A673 (cell line): ENCODE measurements around the gene COL4A2. TPM values are rescaled to one million over a fixed set of nuclear protein-coding genes. Genes with fewer than 3 reads are reported as not detected.

ENCODE experiments used
- BruUV-seq: library from RNA; stranded (reverse); fragments of 400-500 nt; replicated peaks from 2 replicates; lab custom pipeline; 2021; lab: Mats Ljungman, UMichigan
- CTCF ChIA-PET: fragments of 300-600 bp; sonication (Branson Sonifier 250); formaldehyde crosslinking; loops from one replicate; lab custom pipeline; 2022; ENCODE audit warnings: antibody characterized with exemption; lab: Charles Lee
- POLR2A ChIA-PET: fragments of 300-600 bp; sonication (Branson Sonifier 250); formaldehyde crosslinking; loops from one replicate; lab custom pipeline; 2022; ENCODE audit warnings: antibody characterized with exemption; ENCODE audit not compliant: low non-redundant PET; lab: Charles Lee
- DNase-seq: peaks from one replicate; pipeline ENCODE4 v3.0.0-alpha.2; 2015; ENCODE audit warnings: low spot score
- H3K27ac ChIP-seq: fragments of 200-600 bp; sonication (generic); 2 replicates; pipeline ENCODE4 v1.5.1; 2016; ENCODE audit warnings: mixed run types, low read depth, mild to moderate bottlenecking, mixed read lengths, antibody characterized with exemption, low read length; ENCODE audit not compliant: poor library complexity, severe bottlenecking
- H3K27me3 ChIP-seq: fragments of 200-600 bp; sonication (generic); replicated peaks from 2 replicates; pipeline ENCODE4 v1.6.1; 2017; ENCODE audit warnings: mixed run types, low read depth, mild to moderate bottlenecking, mixed read lengths, antibody characterized with exemption, low read length; ENCODE audit not compliant: insufficient read depth, poor library complexity
- H3K36me3 ChIP-seq: fragments of 200-600 bp; sonication (generic); 2 replicates; pipeline ENCODE4 v1.6.1; 2016; ENCODE audit warnings: mixed run types, mild to moderate bottlenecking, mixed read lengths, antibody characterized with exemption, low read length; ENCODE audit not compliant: insufficient read depth, poor library complexity, severe bottlenecking
- H3K4me1 ChIP-seq: fragments of 200-600 bp; sonication (generic); 2 replicates; pipeline ENCODE4 v1.6.1; 2017; ENCODE audit warnings: mixed run types, mild to moderate bottlenecking, mixed read lengths, antibody characterized with exemption, low read length; ENCODE audit not compliant: insufficient read depth, poor library complexity, severe bottlenecking
- H3K4me3 ChIP-seq: fragments of 200-600 bp; sonication (generic); 2 replicates; pipeline ENCODE4 v1.5.1; 2016; ENCODE audit warnings: low read depth, mixed run types, mild to moderate bottlenecking, mixed read lengths, low read length; ENCODE audit not compliant: poor library complexity, severe bottlenecking
- H3K9me3 ChIP-seq: fragments of 200-600 bp; sonication (generic); 2 replicates; pipeline ENCODE4 v1.6.1; 2016; ENCODE audit warnings: mixed run types, low read depth, mild to moderate bottlenecking, mixed read lengths, antibody characterized with exemption, low read length; ENCODE audit not compliant: poor library complexity, severe bottlenecking
- EZH2 ChIP-seq: fragments of 200-600 bp; sonication (generic); IDR thresholded peaks from 2 replicates; pipeline ENCODE4 v1.6.1; 2017; ENCODE audit warnings: borderline replicate concordance, low read depth, mild to moderate bottlenecking, mixed read lengths, antibody characterized with exemption, low read length; ENCODE audit not compliant: poor library complexity, severe bottlenecking
- intact Hi-C: fragments of 100-400 bp; cut with micrococcal nuclease; formaldehyde crosslinking; loops from one replicate; pipeline ENCODE4 v1.10.0; 2022; ENCODE audit not compliant: unreplicated experiment
- total RNA-seq: library from RNA; stranded (reverse); gene quantifications from 2 replicates; pipeline ENCODE4 v1.2.3, GENCODE V29; 2021
- TF ChIP-seq, protein P1 (sequence below): fragments of 300-800, 200-600 bp; sonication (generic); conservative IDR thresholded peaks from 2 replicates; pipeline ENCODE4 v1.5.1; 2017; ENCODE audit warnings: low read depth, mild to moderate bottlenecking, antibody characterized with exemption, low read length, moderate library complexity, mixed read lengths

COL4A2 gene
- total RNA-seq, 1 experiment from 2014 or later = 184 TPM

DNA sequence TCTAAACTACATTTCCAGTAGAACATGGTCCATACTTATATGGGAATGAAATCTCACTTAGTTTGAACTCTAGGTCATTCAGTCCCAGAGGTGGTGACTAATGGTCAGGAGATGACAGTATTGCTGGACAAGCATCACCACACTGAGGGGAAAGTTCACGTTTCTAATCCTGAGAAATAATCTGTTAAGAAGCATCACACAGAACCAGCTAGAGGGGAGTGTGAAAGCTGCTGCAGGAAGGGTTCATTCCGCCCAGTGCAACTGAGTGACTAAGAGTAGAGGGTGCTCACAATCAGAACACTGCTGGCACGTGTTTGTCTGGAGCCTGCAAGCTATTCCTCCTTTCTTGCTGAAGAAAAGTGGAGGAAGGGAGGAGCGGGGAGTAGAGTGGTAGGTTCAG is 2.8 kb upstream of the COL4A2 start:
- intact Hi-C loops = no loop called here
- no TSS peak for BruUV-seq
- no peaks in the 10 kb centered on the region for H3K9me3 ChIP-seq
- POLR2A ChIA-PET = no interaction called here
- H3K4me3 ChIP-seq = no peak overlapping the region
- TF ChIP-seq, protein P1, sequence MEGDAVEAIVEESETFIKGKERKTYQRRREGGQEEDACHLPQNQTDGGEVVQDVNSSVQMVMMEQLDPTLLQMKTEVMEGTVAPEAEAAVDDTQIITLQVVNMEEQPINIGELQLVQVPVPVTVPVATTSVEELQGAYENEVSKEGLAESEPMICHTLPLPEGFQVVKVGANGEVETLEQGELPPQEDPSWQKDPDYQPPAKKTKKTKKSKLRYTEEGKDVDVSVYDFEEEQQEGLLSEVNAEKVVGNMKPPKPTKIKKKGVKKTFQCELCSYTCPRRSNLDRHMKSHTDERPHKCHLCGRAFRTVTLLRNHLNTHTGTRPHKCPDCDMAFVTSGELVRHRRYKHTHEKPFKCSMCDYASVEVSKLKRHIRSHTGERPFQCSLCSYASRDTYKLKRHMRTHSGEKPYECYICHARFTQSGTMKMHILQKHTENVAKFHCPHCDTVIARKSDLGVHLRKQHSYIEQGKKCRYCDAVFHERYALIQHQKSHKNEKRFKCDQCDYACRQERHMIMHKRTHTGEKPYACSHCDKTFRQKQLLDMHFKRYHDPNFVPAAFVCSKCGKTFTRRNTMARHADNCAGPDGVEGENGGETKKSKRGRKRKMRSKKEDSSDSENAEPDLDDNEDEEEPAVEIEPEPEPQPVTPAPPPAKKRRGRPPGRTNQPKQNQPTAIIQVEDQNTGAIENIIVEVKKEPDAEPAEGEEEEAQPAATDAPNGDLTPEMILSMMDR = no peak
- TF ChIP-seq EZH2 = no peak
- no peak overlapping the region for H3K27ac ChIP-seq
- no peaks in the 10 kb centered on the region for H3K36me3 ChIP-seq
- CTCF ChIA-PET = no interaction called here
- H3K4me1 ChIP-seq = peaks cover 22% of the 10 kb centered on the region
- H3K27me3 ChIP-seq = no peaks in the 10 kb centered on the region
- DNase-seq = no peak

DNA sequence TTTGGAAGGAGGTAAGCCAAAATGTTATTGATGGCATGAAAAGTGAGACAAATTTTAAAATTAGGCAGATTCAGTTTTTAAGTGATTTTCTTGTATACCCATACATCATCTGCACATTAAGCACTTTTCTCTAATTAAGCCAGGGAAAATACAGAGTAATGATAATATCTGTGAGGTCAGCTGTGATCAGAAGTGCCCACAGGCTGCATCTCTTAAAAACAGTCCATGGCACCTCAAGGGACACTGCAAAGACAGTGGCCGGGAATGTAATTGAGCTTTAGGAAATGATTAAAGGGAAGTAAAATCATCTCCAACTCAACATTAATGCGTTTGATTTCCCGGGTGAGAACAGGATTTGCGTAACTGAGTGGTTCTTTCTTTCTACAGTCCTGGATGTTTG is 2.1 kb upstream of the COL4A2 start:
- peak overlapping the region; percentile 98 for H3K4me3 ChIP-seq
- TF ChIP-seq, protein P1 = no peak
- no peaks in the 10 kb centered on the region for H3K36me3 ChIP-seq
- no TSS peak for BruUV-seq
- no peak overlapping the region for H3K27ac ChIP-seq
- ChIA-PET CTCF (no interaction called here), POLR2A (interaction anchor here (0.6 kb wide), 1 partner anchor 36 kb away, joined by 3 read pairs; no protein-coding TSS in a partner anchor)
- peaks cover 29% of the 10 kb centered on the region for H3K4me1 ChIP-seq
- intact Hi-C loops = loop anchor here (5.0 kb wide), 1 partner anchor 57 kb away; no protein-coding TSS in a partner anchor
- DNase-seq = no peak
- no peaks in the 10 kb centered on the region for H3K9me3 ChIP-seq
- H3K27me3 ChIP-seq = no peaks in the 10 kb centered on the region

DNA sequence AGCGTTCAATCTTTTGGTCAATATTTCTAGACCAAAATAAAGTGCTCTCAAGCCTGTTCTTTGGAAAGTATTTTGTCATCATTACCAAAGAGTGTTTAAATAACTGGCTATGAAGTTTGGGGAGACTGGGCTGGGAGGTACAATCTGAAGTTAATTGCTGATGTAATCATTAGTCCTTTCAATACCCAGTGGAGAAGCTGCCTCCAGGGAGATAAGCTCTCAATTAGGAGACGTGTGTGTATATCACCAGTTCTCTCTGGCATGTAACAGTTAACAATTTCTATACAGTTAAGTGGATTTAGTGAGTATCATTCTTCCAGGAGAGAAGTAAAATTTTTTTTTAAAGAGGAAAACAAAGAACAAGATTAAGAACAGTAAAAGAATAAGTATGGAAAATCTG is 1.5 kb upstream of the COL4A2 start:
- CTCF ChIA-PET = no interaction called here

More for the DNA sequence above, 1.5 kb upstream of the COL4A2 start:
- DNase-seq = no peak
- Histone ChIP-seq H3K4me3 (peak overlapping the region; percentile 98), H3K4me1 (peaks cover 35% of the 10 kb centered on the region), H3K27me3 (no peaks in the 10 kb centered on the region), H3K36me3 (no peaks in the 10 kb centered on the region), H3K9me3 (no peaks in the 10 kb centered on the region), H3K27ac (no peak overlapping the region)
- POLR2A ChIA-PET = no interaction called here
- TF ChIP-seq EZH2 = no peak
- TF ChIP-seq, protein P1 = no peak
- TSS peak; percentile 53 for BruUV-seq
- intact Hi-C loops = loop anchor here (5.0 kb wide), 1 partner anchor 57 kb away; no protein-coding TSS in a partner anchor
